Tibial nerve (tissue), 4 donors: Measurements from ENCODE around the gene RCSD1. TPM values are rescaled to one million over a fixed set of nuclear protein-coding genes. Genes with fewer than 3 reads are reported as not detected.

ENCODE experiments used
- DNase-seq, 2 donors: peaks; one replicate each; pipeline ENCODE4 v3.0.0-alpha.2; 2019; ENCODE audit warnings: low spot score in 2 of 2
- H3K27ac ChIP-seq, 4 donors: fragments of 200-600 bp; sonication (generic) in 3 of 4; one replicate each; pipeline ENCODE4 v1.5.1; 2017 to 2019; ENCODE audit warnings: mild to moderate bottlenecking in 1 of 4
- H3K27me3 ChIP-seq, 2 donors: fragments of 200-600 bp; sonication (generic) in 1 of 2; one replicate each; pipeline versions ENCODE4 v1.5.1 to v1.6.0; 2017 to 2019
- H3K36me3 ChIP-seq, 3 donors: fragments of 200-600 bp; sonication (generic); one replicate each; pipeline ENCODE4 v1.5.1; 2018 to 2019
- H3K4me1 ChIP-seq, 4 donors: fragments of 200-600 bp; sonication (generic) in 3 of 4; one replicate each; pipeline ENCODE4 v1.5.1; 2017 to 2019
- H3K4me3 ChIP-seq, 4 donors: fragments of 200-600 bp; sonication (generic) in 3 of 4; one replicate each; pipeline ENCODE4 v1.5.1; 2017 to 2019; ENCODE audit warnings: mild to moderate bottlenecking in 1 of 4, moderate library complexity in 1 of 4
- H3K9me3 ChIP-seq, 4 donors: fragments of 200-600 bp; sonication (generic) in 3 of 4; one replicate each; pipeline ENCODE4 v1.5.1; 2017 to 2019
- CTCF ChIP-seq, 5 experiments: fragments of 200-600 bp in 3 of 5; fragments of 450-650 bp in 2 of 5; sonication (generic) in 3 of 5; IDR thresholded peaks; one replicate each; pipeline ENCODE4 v1.5.1; 2016 to 2019; ENCODE audit warnings: antibody characterized with exemption in 5 of 5, mild to moderate bottlenecking in 3 of 5, moderate library complexity in 2 of 5
- EP300 ChIP-seq, 2 donors: sonication (generic); formaldehyde crosslinking; IDR thresholded peaks; one replicate each; pipeline ENCODE4 v1.6.1; 2017; ENCODE audit warnings: antibody characterized with exemption in 2 of 2, mild to moderate bottlenecking in 1 of 2
- POLR2A ChIP-seq, 2 donors: fragments of 450-650 bp; IDR thresholded peaks; one replicate each; pipeline ENCODE4 v1.6.1; 2017; ENCODE audit warnings: antibody characterized with exemption in 2 of 2, mild to moderate bottlenecking in 2 of 2, moderate library complexity in 2 of 2
- WGBS, 2 donors: methylation state at CpG; one replicate each; pipeline ENCODE4 v1.1.5; 2018; 5-methylcytosine and 5-hydroxymethylcytosine counted together
- total RNA-seq, 4 donors: library from RNA; depleted of rRNA; stranded (reverse); fragments of >200 nt; gene quantifications; one replicate each; pipeline ENCODE4 v1.1.0, GENCODE V29; 2016

Gene RCSD1
- total RNA-seq, 4 donors from 2014 or later = 10.0 to 17.7 (median 12.9) TPM

GRCh38 chr1:167651161-167651693, 21.2 kb downstream of the RCSD1 start:
- H3K4me1 ChIP-seq = peaks cover 0 to 41% (median 25%) of the 10 kb centered on the region in 4 donors

GRCh38 chr1:167654975-167655575, 25.0 kb downstream of the RCSD1 start:
- H3K27ac ChIP-seq = no peak overlapping the region
- H3K36me3 ChIP-seq = no peaks in the 10 kb centered on the region
- no peaks in the 10 kb centered on the region for H3K27me3 ChIP-seq
- H3K4me1 ChIP-seq = peaks cover 0 to 36% (median 6%) of the 10 kb centered on the region in 4 donors
- H3K9me3 ChIP-seq = no peaks in the 10 kb centered on the region
- TF ChIP-seq CTCF (IDR thresholded peaks at IDR 0.05) = no peak
- no peak for TF ChIP-seq EP300 (IDR thresholded peaks at IDR 0.05)
- TF ChIP-seq POLR2A (IDR thresholded peaks at IDR 0.05) = no peak
- 49 to 56% methylated on average over 5 to 7 of the region's 7 CpGs for WGBS, 2 donors
- DNase-seq = no peak
- H3K4me3 ChIP-seq = no peak overlapping the region

More at GRCh38 chr1:167651161-167651693, 21.2 kb downstream of the RCSD1 start:
- Histone ChIP-seq H3K27me3 (no peaks in the 10 kb centered on the region), H3K36me3 (no peaks in the 10 kb centered on the region), H3K27ac (no peak overlapping the region), H3K4me3 (no peak overlapping the region), H3K9me3 (no peaks in the 10 kb centered on the region)
- 87 to 92% methylated on average over 7 of the region's 7 CpGs for WGBS, 2 donors
- no peak for TF ChIP-seq EP300 (IDR thresholded peaks at IDR 0.05)
- no peak for TF ChIP-seq POLR2A (IDR thresholded peaks at IDR 0.05)
- no peak for DNase-seq

- H3K4me1 ChIP-seq = peaks cover 0 to 29% (median 4%) of the 10 kb centered on the region in 4 donors
- no peaks in the 10 kb centered on the region for H3K36me3 ChIP-seq
- no peak overlapping the region for H3K27ac ChIP-seq
- H3K27me3 ChIP-seq = no peaks in the 10 kb centered on the region
- H3K4me3 ChIP-seq = no peak overlapping the region
- DNase-seq = no peak
- 79 to 91% methylated on average over 2 of the region's 2 CpGs for WGBS, 2 donors
- H3K9me3 ChIP-seq = no peaks in the 10 kb centered on the region
- no peak for TF ChIP-seq CTCF (IDR thresholded peaks at IDR 0.05)
- TF ChIP-seq POLR2A (IDR thresholded peaks at IDR 0.05) = no peak
- no peak for TF ChIP-seq EP300 (IDR thresholded peaks at IDR 0.05)
These were observed 26.6 kb downstream of the RCSD1 start for GRCh38 chr1:167656657-167657056.

GRCh38 chr1:167658574-167659328, 28.7 kb downstream of the RCSD1 start:
- Histone ChIP-seq H3K4me3 (no peak overlapping the region), H3K9me3 (no peaks in the 10 kb centered on the region), H3K4me1 (peaks cover 0 to 43% (median 19%) of the 10 kb centered on the region in 4 donors), H3K36me3 (no peaks in the 10 kb centered on the region), H3K27ac (no peak overlapping the region), H3K27me3 (no peaks in the 10 kb centered on the region)
- no peak for DNase-seq
- WGBS, 2 donors = 66 to 72% methylated on average over 10 of the region's 10 CpGs
- TF ChIP-seq CTCF (IDR thresholded peaks at IDR 0.05) (no peak), EP300 (IDR thresholded peaks at IDR 0.05) (no peak), POLR2A (IDR thresholded peaks at IDR 0.05) (no peak)

- WGBS, 2 donors = 47 to 49% methylated on average over 3 of the region's 3 CpGs
These were observed 29.4 kb downstream of the RCSD1 start for GRCh38 chr1:167659450-167659849.

More at GRCh38 chr1:167659450-167659849, 29.4 kb downstream of the RCSD1 start:
- Histone ChIP-seq H3K27me3 (no peaks in the 10 kb centered on the region), H3K9me3 (no peaks in the 10 kb centered on the region), H3K27ac (no peak overlapping the region), H3K4me1 (peaks cover 0 to 36% (median 19%) of the 10 kb centered on the region in 4 donors), H3K36me3 (no peaks in the 10 kb centered on the region), H3K4me3 (no peak overlapping the region)
- DNase-seq = no peak
- TF ChIP-seq CTCF (IDR thresholded peaks at IDR 0.05) (no peak), EP300 (IDR thresholded peaks at IDR 0.05) (no peak), POLR2A (IDR thresholded peaks at IDR 0.05) (no peak)
